HG03025 (cell line): ENCODE measurements around the gene ABHD16A.

Source experiments
- ATAC-seq: cut with Tn5 transposase; IDR thresholded peaks from one replicate; pipeline ENCODE4 v1.9.1; 2021; ENCODE audit warnings: mild to moderate bottlenecking, moderate library complexity; ENCODE audit not compliant: unreplicated experiment, low FRiP score

Gene ABHD16A

DNA sequence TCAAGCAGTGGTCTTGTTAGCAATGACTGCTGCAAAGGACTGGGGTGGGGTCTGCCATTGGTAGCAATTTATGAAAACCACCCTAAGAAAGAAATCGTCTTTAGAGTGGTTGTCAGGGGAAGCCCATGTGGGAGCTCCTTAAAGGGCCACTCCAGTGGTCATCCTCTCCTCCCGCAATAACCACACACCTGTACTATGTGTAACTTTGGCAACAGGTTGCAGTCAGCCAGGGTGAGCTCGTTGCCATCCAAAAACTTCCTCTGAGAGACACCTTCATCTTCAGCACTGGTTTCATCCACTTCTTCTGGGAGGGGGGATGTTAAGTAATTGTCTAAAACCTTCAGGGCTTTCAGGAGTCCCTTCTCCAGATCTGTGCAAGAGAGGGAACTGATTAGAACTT lies 28.9 kb upstream of the ABHD16A start:
- no peak for ATAC-seq

DNA sequence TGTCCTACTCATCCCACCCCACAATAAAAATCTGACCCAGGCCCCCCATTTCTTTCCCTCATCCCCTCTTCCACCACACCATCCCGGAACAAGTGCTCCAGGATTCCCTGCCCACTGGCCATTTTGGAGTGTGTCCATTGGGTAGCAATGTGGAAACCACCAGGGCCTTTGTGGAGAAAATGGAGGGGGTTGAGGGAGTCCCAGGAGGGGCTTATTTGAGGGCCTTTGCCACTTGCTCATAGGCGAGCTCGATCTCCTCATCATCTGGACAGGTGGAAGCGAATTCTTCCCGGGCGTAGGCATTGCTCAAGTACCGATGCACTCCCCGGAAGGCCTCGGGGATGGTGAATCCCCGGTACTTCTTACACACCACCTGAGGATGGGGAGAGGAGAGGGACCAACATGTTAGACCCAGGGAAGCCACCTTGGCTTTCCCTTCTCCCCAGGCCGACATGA lies 27.5 kb upstream of the ABHD16A start:
- ATAC-seq: no peak

- ATAC-seq: no peak
These were observed 27.0 kb upstream of the ABHD16A start for GRCh38 chr6:31729979-31730630.

GRCh38 chr6:31729515-31729978 lies 26.4 kb upstream of the ABHD16A start:
- ATAC-seq: no peak

DNA sequence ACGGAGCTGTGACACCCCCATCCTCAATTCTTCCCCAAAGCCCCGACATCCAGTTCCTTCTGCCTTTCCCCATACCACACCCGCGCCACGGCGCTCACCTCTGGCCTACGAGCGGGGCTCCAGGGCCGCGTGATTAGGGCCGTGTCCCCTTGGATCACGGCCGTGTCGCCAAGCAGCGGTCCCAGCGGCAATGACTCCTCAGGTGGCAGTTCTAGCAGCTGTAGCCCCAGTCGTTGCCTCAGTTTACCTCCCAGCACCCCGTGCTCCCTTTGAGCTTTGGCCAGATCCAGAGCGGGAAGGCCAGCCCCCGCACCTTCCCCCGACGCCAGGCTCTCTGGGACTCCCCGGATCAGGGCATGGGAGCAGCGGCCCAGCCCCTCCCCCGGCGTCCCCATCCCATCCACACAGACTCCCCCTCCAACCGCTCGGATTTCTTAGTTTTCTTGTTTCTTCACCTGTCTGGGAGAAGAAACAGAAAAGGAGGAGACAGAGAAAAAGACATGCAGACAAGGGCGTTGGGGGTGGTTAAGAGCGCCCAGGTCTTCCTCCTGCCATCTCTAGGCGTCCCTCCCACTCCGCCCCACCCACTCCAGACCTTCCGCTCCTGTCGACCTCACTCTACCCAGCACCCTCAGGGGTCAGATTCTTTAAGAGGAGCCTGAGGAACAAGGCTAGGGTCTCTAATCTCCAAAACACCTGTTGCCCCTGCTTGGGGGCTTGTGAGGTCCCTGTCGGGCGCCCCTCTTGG lies 25.8 kb upstream of the ABHD16A start, which contains the start of gene DDAH2:
TSS of gene DDAH2 (minus strand) at position 533 of the 748 bp plus-strand sequence. CDS start at position 395, 138 bp downstream.
- ATAC-seq: no peak

DNA sequence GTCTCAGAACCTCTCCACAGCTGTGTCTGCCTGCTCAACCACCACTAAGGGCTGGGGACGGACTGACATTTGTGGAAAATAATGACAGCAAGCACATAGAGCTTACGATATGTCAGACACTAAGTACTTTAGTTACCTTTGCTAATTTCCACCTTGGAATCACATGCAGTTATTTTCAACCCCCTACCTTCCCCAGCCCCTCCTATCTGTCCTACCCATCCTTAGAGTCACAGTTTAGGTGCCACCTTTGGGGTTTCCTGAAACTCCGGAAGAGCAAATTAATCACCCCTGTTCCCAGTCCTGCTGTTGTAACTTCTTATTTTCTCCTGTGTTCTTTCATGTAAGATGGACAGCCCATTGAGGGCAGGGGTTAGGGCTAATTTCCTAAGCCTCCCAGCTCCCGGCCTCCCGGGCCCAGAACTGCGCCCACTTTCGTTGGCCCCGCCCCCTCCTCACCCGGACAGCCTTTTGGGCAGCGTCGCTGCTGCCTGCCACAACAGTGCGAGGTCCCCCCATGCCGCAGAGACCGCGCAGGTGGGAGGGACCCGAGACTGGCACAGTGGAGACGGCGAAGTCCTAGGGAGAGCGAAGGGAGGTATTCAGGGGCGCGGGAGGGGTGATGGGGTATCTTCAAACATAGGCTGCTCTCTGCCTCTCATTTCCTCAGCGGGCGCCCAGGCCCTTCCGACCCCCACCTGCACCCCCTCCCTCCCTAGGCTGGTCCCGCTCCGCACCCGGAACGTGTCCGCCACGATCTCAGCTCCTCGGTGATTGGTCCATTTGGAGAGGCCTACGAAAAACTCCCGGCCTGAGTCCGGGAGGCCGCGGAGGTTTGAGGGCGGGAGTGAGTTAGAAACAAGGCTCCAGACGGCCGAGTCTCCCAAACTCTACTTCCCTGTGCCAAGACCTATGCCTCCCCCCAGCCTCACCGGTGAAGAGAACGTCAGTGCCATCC lies 24.9 kb upstream of the ABHD16A start:
- ATAC-seq: no peak

DNA sequence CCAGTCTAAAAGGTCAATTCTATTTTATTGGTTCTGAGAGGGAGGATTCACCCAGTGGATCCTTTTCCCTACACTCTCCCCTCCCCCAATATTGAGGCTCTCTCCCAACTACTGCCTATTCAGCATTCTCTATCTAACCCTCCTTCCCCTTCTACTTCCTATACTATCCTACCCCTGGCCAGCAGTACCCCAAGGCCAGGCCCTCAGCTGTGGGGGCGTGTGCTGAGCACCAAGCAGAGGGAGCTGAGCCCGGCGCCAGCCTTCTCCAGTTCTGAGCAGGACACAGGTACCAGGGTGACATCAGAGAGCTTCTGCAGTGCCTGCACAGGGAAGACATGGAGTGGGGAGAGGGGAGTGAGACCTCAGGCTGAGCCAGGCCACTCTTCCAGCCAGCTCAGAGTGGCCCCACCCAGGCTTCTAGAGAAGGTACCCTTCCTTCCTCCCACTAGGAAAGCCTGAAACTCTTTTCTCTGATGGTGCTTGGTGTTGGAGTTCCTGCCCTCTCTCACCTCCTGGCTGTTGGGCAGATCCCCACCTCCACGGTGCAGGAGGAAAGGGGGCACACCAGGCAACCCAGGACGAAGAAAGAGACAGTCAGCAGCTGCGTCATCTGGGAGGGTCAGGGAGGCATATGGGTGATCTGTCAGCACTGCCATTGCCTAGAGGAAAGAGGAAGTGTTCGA lies 24.1 kb upstream of the ABHD16A start:
- ATAC-seq: no peak

DNA sequence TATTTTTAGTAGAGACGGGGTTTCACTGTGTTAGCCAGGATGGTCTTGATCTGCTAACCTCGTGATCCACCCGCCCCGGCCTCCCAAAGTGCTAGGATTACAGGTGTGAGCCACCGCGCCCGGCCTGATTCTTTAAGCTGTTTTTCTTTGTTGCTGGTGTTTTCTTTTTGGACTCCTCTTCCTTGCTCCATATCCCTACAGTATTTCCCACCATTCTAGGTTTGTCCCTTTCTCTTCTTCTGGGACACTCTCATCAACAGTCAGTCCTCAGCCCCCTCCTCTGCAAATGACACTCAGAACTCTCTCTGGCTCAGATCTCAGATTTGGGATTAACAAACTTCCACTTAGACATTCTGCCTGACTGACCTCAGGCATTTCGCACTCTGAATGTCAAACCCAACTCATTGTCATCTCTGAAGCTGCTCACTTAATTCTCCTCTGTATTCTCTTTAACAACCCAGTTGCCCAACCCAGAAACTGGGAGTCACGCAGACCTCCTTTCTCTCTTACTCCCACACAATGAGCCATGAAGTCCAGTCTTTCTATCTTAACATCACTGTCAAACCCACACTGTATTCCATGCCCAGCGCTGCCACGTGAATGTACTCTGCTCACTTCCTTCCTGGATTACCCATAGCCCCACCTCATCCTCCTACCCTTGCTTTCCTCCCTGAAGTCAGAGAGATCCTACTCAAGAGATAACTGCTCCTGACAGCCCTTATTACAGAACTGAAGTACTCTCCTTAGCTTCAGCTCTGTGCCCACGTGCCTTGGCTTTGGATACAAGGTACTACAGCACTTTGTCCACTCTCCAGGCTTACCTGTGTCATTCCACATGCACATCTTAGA lies 22.6 kb upstream of the ABHD16A start:
- no peak for ATAC-seq

- ATAC-seq: no peak
These were observed 21.0 kb upstream of the ABHD16A start for GRCh38 chr6:31723980-31724691.

- ATAC-seq: no peak
These were observed 20.3 kb upstream of the ABHD16A start, which contains the start of gene MPIG6B for GRCh38 chr6:31723245-31723979. MPIG6B (plus strand) TSS chr6:31723373; CDS start chr6:31723384, 11 bp downstream.

- ATAC-seq: no peak
These were observed 19.0 kb upstream of the ABHD16A start for GRCh38 chr6:31722173-31722572.

- ATAC-seq: no peak
These were observed 18.4 kb upstream of the ABHD16A start, which contains the start of gene LY6G6C for GRCh38 chr6:31721351-31722020. LY6G6C (minus strand) TSS chr6:31721746; CDS start chr6:31721679, 67 bp downstream.

GRCh38 chr6:31720196-31720770 lies 17.2 kb upstream of the ABHD16A start:
- ATAC-seq: no peak

GRCh38 chr6:31719001-31719400 lies 15.9 kb upstream of the ABHD16A start:
- ATAC-seq: no peak

- ATAC-seq: no peak
These were observed 15.1 kb upstream of the ABHD16A start for GRCh38 chr6:31718265-31718664.

- no peak for ATAC-seq
These were observed 14.5 kb upstream of the ABHD16A start for GRCh38 chr6:31717499-31718222.
